Mononuclear cell (primary cell): ENCODE measurements around the gene PIP5K1B. TPM values are rescaled to one million over a fixed set of nuclear protein-coding genes. Genes with fewer than 3 reads are reported as not detected.

Experiments
- H3K27me3 ChIP-seq: 2 replicates; pipeline ENCODE4 v1.6.0; 2011; ENCODE audit warnings: low read length, control low read depth; ENCODE audit not compliant: insufficient read depth
- H3K4me1 ChIP-seq: 2 replicates; pipeline ENCODE4 v1.5.1; 2011; ENCODE audit warnings: mild to moderate bottlenecking, low read length, control low read depth; ENCODE audit not compliant: insufficient read depth
- H3K4me3 ChIP-seq: 2 replicates; pipeline ENCODE4 v1.5.1; 2011; ENCODE audit warnings: mild to moderate bottlenecking, low read length, moderate library complexity
- H3K9me3 ChIP-seq: 2 replicates; pipeline ENCODE4 v1.5.1; 2011; ENCODE audit warnings: low read depth, mild to moderate bottlenecking, control low read depth, low read length
- total RNA-seq: library from RNA; depleted of rRNA; stranded (reverse); fragments of >200 nt; gene quantifications from one replicate; pipeline ENCODE4 v1.2.3, GENCODE V29; 2012

PIP5K1B gene
- total RNA-seq, 1 donor = 1.5 TPM

DNA sequence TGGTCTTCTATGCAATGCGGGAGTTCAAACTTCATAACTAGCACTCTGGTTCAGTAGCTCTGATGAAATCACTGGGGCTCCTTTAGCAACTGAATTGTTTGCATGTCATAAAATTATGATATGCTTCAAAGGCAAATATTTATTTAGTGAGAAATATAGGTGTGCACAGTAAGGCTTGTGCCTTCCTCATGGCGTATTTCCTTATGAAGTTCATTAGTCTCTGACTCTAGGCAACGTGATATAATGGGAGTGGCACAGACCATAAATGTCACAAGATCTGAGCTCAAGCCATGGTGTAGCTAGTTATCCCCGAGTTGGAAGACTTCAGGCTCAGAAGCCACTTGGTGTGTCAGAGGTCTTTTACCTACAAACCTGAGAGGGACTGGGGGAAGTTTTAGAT is 35.5 kb downstream of the PIP5K1B start:
- Histone ChIP-seq H3K4me3 (no peak overlapping the region), H3K4me1 (peaks cover 5% of the 10 kb centered on the region), H3K27me3 (no peaks in the 10 kb centered on the region), H3K9me3 (no peaks in the 10 kb centered on the region)

DNA sequence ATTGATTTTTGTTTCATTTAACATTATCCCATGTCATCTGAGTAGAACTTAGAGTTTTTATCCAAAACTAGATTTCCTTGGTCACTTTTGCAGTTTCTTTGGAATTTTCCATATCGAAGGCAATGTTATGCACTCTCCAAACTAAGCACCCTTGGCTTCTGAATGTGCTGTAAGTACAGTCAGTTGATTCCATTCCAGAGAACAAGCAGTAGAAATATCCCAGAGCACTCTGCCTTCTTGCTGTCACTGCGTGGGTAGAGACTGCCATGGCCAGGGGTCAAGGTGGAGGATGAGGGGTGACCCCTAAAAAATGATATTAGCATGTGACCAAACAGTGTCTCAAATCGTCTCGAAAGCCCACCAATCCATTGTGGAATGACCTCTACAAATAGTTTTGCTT is 36.2 kb downstream of the PIP5K1B start:
- Histone ChIP-seq H3K4me1 (peaks cover 5% of the 10 kb centered on the region), H3K4me3 (no peak overlapping the region), H3K27me3 (no peaks in the 10 kb centered on the region), H3K9me3 (no peaks in the 10 kb centered on the region)

DNA sequence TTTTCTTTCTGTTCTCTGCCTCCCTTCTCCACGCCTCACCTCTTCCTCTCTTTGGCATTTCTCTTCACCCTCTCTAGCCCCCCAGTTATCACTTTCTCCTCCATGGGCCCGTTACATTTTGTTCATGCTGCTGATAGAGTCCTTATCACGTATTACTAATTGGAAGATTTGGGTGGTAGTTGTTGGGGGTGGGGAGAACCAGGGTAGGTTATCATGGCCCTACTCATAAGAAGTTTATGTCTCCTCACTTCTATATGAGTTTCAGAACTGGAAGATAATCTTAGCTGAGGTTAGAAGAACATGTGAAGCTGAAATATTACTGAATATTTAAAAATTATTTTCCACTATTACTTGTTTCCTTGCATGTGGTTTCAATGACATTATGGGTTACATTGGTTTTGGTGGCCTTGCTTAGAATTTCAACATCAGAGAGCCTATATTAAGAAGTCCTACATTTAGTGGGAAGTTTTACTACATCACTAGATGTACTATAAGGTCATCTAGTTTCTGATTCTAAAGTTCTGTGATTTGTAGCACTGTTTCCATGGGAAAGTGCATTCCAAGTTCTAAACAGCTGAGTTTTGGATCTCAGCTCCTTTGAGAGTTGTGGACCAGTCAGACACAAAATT is 36.8 kb downstream of the PIP5K1B start:
- Histone ChIP-seq H3K4me3 (no peak overlapping the region), H3K9me3 (no peaks in the 10 kb centered on the region)

DNA sequence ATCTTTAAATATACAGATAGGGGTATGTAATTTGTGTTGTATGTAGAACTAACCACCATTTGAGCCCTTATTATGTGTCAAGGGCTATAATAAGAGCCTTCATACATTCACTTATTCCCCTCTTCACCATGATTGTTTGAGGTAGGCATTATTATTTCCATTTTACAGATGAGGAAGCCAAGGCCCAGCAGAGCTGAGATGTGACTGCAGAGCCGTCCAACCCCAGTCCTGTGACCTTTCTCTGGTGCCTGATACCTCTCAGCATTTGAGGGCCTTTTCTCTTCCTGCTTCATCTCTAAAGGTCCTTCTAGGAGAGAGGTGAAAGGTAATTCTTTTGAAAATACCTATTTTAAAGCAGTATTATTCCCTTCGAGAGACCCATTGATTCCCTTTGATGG is 37.3 kb downstream of the PIP5K1B start:
- Histone ChIP-seq H3K4me1 (peaks cover 5% of the 10 kb centered on the region), H3K4me3 (no peak overlapping the region), H3K27me3 (no peaks in the 10 kb centered on the region), H3K9me3 (no peaks in the 10 kb centered on the region)

More for the DNA sequence above, 36.8 kb downstream of the PIP5K1B start:
- Histone ChIP-seq H3K27me3 (no peaks in the 10 kb centered on the region), H3K4me1 (peaks cover 5% of the 10 kb centered on the region)

DNA sequence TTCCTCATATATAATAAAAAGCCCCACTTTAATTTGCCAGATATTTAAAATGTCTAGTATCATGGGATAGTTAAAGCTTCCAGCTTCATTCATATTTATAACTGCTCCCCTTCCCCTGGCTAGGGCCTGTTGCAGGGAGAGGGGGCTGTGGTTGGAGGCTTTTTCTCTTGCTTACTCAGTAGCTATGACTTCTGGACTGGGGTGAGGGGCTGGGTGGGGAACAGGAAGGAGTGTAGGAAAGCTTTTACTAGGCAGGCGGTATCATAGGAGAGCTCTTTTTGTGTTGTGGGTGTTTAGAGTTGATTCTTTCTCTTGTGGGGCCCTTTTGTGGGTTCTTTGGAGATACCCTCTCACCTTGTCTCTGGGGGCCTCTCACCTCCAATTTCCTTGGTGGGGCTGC is 39.4 kb downstream of the PIP5K1B start:
- H3K27me3 ChIP-seq = no peaks in the 10 kb centered on the region
- no peak overlapping the region for H3K4me3 ChIP-seq
- H3K9me3 ChIP-seq = no peaks in the 10 kb centered on the region
- H3K4me1 ChIP-seq = peaks cover 5% of the 10 kb centered on the region

DNA sequence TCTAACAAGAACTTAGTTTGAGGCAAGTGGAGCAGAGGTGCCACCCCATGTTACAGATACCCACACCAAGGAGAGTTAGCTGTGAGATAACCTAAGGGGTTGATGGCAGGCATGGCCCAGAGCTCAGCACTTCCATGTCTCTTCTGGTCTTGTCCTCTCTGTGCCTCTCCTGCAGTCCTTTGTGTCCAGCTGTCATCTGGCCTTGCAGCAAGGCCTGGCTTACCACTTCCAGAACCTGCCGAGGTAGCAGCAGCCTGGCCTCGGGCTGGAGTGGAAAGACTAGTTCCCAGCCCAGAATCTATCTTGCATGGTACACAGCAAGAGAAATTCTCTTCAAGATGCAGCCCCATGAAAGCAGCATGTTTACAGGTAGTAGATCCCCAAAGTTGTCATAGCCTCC is 41.5 kb downstream of the PIP5K1B start:
- no peaks in the 10 kb centered on the region for H3K4me1 ChIP-seq
- H3K27me3 ChIP-seq = no peaks in the 10 kb centered on the region
- H3K4me3 ChIP-seq = no peak overlapping the region
- H3K9me3 ChIP-seq = no peaks in the 10 kb centered on the region

DNA sequence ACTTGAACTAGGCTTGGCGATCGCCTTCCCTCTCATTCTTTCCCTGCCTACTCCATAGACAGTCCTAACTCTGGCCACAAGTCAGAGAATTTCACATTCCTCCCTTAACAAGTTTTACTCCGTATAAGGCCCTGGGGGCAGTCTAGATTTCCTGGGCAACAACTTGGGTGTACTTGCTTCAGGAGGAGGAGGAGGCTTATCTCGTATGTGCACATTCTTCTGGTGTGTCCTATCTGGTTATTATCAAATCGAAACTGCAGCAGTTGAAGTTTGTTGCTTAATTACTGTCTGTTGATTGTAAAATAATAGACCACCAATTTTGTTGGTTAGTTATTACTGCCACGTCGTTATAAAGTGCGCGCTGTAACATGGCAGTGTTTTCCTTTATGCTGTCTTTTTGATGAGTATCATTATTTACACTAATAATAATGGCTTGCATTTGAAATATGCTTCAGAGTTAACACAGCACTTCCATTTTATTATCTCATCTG is 42.0 kb downstream of the PIP5K1B start:
- H3K27me3 ChIP-seq = no peaks in the 10 kb centered on the region
- H3K9me3 ChIP-seq = no peaks in the 10 kb centered on the region
- H3K4me3 ChIP-seq = no peak overlapping the region
- H3K4me1 ChIP-seq = no peaks in the 10 kb centered on the region

DNA sequence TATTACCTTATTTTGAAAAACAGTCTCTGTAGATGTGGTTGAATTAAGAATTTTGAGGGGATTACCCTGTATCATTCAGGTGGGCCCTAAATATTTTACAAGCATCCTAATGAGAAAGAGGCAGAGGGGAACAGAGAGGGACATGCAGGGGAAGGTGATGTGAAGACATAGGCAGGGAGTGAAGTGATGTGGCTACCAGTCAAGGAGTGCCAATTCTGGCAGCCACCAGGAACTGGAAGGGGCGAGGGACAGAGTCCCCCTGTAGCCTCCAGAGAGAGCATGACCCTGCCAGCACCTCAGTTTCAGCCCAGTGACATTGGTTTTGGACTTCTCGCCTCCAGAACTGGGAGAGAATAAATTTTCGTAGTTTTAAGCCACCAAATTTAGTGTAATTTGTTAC is 44.1 kb downstream of the PIP5K1B start:
- Histone ChIP-seq H3K9me3 (no peaks in the 10 kb centered on the region), H3K4me3 (no peak overlapping the region), H3K27me3 (no peaks in the 10 kb centered on the region), H3K4me1 (no peaks in the 10 kb centered on the region)

DNA sequence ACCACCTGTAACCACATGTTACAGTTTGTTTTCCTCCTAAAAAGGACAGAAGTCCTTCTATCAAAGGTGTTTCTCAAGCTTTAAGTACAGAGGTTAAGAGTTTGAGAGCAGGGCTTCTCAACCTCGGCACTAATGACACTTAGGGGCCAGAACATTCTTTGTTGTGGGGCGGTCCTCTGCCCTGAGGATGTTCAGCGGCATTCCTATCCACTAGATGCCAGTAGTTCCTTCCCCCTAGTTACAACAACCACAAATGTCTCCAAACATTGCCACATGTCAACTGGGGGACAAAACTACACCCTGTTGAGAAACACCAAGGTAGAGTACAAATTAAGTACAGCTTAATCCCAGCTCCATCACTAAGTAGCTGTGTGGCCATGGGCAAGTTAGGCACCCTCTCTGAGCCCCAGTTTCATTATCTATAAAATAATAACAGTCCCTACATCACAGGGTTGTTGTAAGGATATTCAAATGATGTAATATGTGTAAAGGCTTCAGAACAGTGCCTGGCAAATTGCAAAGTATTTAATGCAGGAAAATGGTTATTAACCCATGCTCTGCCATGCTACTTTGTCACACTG is 44.6 kb downstream of the PIP5K1B start:
- Histone ChIP-seq H3K27me3 (no peaks in the 10 kb centered on the region), H3K9me3 (no peaks in the 10 kb centered on the region), H3K4me3 (no peak overlapping the region), H3K4me1 (no peaks in the 10 kb centered on the region)

DNA sequence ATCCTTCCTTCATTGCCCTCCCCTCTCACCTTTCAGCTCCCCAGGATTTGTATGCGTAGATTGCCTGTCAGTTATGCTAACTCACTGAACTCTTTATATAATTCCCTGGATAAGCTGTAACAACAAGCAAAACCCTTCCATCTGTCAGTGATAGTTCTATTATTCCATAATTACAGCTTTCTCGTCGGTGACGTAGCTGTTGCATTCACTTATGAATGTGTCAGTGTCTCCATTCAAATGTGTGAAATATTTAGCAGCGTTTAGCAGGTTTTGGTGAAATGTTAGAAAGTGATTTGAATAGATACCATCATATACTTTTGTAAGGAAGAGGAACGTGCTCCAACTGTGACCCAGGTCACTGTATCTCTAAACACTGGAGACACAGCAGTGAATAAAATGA is 45.2 kb downstream of the PIP5K1B start:
- Histone ChIP-seq H3K4me1 (no peaks in the 10 kb centered on the region), H3K4me3 (no peak overlapping the region), H3K9me3 (no peaks in the 10 kb centered on the region), H3K27me3 (no peaks in the 10 kb centered on the region)

DNA sequence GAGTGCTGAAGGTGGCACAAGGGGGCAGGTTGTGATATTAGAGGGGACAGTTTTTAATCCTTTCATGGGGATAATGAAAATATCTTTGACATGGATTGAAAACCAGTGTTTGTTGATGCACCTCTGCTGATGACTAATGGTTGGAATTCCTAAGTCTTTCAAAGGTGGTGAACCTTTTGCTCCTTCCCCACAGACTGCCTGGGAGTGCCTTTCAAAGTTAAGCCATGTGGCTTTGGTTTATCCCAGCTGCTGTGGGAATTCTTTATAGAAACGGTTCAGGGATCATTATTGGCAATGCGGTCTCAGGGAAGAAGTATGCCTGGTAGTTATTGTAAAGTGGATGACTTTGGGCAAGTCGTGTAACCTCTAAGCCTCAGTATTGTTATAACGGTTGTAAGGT is 45.7 kb downstream of the PIP5K1B start:
- H3K4me1 ChIP-seq = no peaks in the 10 kb centered on the region
- no peaks in the 10 kb centered on the region for H3K27me3 ChIP-seq
- no peak overlapping the region for H3K4me3 ChIP-seq
- H3K9me3 ChIP-seq = no peaks in the 10 kb centered on the region

DNA sequence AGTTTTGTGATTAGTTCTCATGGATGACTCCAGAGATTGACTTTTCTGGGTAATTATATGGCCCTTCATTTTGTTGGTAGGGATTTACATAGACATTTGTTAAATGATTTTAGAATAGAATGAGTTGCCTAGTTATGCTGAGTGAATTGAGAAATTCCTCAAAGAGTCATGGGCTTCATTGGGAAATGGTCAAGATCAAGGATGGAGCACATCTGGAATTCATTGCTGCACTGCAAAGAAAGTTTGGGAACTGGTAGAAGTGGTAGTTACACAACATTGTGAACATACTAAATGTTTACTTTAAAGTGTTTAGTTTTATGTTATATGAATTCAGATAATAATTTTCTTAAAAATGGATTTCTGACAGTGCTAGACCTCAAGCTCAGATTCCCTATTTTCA is 46.5 kb downstream of the PIP5K1B start:
- Histone ChIP-seq H3K9me3 (no peaks in the 10 kb centered on the region), H3K4me1 (no peaks in the 10 kb centered on the region), H3K4me3 (no peak overlapping the region), H3K27me3 (no peaks in the 10 kb centered on the region)

DNA sequence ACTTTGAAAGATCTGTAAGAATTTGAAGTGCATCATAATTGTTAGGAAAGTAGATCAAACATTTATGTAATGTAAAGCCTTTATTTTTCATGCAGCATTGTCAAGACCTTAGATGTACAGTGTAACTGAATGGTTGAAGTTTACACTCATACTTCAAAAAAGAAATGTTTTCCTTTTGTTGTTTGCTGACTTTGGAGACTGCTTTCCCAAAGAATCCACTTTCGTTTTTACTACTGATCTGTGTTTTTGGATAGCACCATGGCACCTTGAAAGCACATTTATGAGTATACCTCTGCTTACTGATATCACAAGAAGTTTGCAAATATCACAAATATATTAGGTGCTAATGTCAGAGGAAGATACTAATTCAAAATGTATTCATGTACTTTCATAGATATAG is 50.0 kb downstream of the PIP5K1B start:
- no peaks in the 10 kb centered on the region for H3K27me3 ChIP-seq

DNA sequence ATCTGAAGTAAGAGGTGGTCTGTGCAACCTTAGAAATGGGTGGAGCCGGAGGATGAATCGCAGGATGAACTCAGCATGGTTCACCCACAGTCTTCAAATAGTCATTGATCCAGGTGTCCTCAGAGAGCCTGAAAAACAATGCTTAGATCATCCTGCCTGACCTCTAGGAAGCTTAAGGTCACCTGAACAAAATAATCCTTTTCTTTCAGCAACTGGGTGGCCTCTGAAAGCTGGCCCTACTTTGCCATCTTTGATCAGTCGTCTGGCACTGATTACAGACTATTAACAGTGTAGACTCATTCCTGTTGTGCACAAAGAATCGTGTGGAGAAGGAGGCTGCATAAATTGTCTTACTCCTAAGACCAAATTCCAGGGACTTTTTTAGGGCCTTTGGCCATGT is 50.7 kb downstream of the PIP5K1B start:
- Histone ChIP-seq H3K27me3 (no peaks in the 10 kb centered on the region), H3K9me3 (peaks cover 13% of the 10 kb centered on the region), H3K4me1 (no peaks in the 10 kb centered on the region), H3K4me3 (no peak overlapping the region)

More for the DNA sequence above, 50.0 kb downstream of the PIP5K1B start:
- Histone ChIP-seq H3K4me3 (no peak overlapping the region), H3K9me3 (peaks cover 13% of the 10 kb centered on the region), H3K4me1 (no peaks in the 10 kb centered on the region)

DNA sequence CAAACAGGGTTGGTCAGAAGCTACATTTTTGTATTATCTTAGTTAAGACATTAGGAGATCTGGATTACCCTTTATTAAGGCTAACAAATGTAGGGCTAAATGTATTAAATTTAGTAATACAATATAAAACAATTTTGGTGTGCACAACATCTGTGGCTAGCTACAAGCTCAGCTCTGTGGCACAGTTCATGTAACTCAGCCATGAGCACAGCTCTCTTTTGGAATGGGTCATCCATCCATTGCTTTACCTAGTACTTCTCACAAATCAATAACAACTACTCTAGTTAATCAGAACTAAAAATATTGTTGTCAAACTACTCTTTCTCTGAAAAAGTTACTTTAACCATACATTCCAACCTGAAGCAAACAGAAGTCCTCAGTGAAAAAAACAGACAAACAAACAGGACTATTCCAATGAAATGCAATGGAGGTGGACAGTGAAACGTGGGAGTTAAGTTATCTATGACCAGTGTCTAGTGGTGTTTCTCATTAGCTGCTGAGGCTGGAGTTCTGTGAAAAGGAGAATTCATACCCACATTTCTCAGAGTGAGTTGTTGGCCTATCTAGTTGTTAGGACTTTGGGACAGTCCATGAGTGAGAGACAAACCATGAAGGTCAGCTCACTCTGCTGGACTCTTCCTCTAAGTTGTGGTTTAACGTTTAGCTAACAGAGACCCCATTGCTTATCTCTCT is 55.1 kb downstream of the PIP5K1B start:
- peaks cover 13% of the 10 kb centered on the region for H3K9me3 ChIP-seq
- no peak overlapping the region for H3K4me3 ChIP-seq
- H3K4me1 ChIP-seq = peaks cover 3% of the 10 kb centered on the region
- H3K27me3 ChIP-seq = no peaks in the 10 kb centered on the region
